PC-3 (cell line): ENCODE results near the gene PRM1. TPM values are rescaled to one million over a fixed set of nuclear protein-coding genes. Genes with fewer than 3 reads are reported as not detected.

ENCODE experiments used
- ATAC-seq: fragments of 200-7000 bp; cut with Tn5 transposase; 2 replicates; pipeline ENCODE4 v1.9.1; 2020; ENCODE audit warnings: mild to moderate bottlenecking, moderate library complexity
- BruUV-seq: library from RNA; stranded (reverse); fragments of 400-500 nt; replicated peaks from 2 replicates; lab custom pipeline; 2021; lab: Mats Ljungman, UMichigan
- CTCF ChIA-PET: fragments of 300-600 bp; sonication (Branson Sonifier 250); formaldehyde crosslinking; loops from one replicate; lab custom pipeline; 2022; ENCODE audit warnings: antibody characterized with exemption; lab: Charles Lee
- POLR2A ChIA-PET: fragments of 300-600 bp; sonication (Branson Sonifier 250); formaldehyde crosslinking; loops from one replicate; lab custom pipeline; 2022; ENCODE audit warnings: antibody characterized with exemption; ENCODE audit not compliant: unreplicated experiment; lab: Charles Lee
- DNase-seq: peaks from one replicate; pipeline ENCODE4 v3.0.0-alpha.2; 2015
- H2AFZ ChIP-seq: fragments of 300-600 bp; sonication (generic); 2 replicates; pipeline ENCODE4 v1.6.0; 2016; ENCODE audit warnings: antibody characterized with exemption, low read length
- H3F3A ChIP-seq: fragments of 300-600 bp; sonication (generic); one replicate; pipeline ENCODE4 v1.6.0; 2017; ENCODE audit warnings: antibody characterized with exemption, low read length, control low read depth, mild to moderate bottlenecking; ENCODE audit not compliant: unreplicated experiment
- H3K27ac ChIP-seq: fragments of 300-600 bp; sonication (generic); 2 replicates; pipeline ENCODE4 v1.5.1; 2016; ENCODE audit warnings: mild to moderate bottlenecking, low read length
- H3K27me3 ChIP-seq: fragments of 300-600 bp; sonication (generic); 2 replicates; pipeline ENCODE4 v1.6.1; 2016; ENCODE audit warnings: low read length, mixed read lengths
- H3K36me3 ChIP-seq: fragments of 300-600 bp; sonication (generic); 2 replicates; pipeline ENCODE4 v1.6.1; 2016; ENCODE audit warnings: low read depth, mixed run types, low read length, mixed read lengths
- H3K4me1 ChIP-seq: fragments of 300-600 bp; sonication (generic); 2 replicates; pipeline ENCODE4 v1.5.1; 2016; ENCODE audit warnings: low read length; ENCODE audit not compliant: insufficient read depth
- H3K4me2 ChIP-seq: fragments of 300-600 bp; sonication (generic); 2 replicates; pipeline ENCODE4 v1.6.0; 2016; ENCODE audit warnings: low read length
- H3K4me3 ChIP-seq: fragments of 300-600 bp; sonication (generic); 2 replicates; pipeline ENCODE4 v1.5.1; 2016; ENCODE audit warnings: mild to moderate bottlenecking, low read length, mixed read lengths
- H3K79me2 ChIP-seq: fragments of 300-600 bp; sonication (generic); 2 replicates; pipeline ENCODE4 v1.6.1; 2017; ENCODE audit warnings: low read length, mixed read lengths
- H3K9ac ChIP-seq: fragments of 300-600 bp; sonication (generic); 2 replicates; pipeline ENCODE4 v1.6.0; 2016; ENCODE audit warnings: mild to moderate bottlenecking, low read length
- H3K9me2 ChIP-seq: fragments of 300-600 bp; sonication (generic); replicated peaks from 2 replicates; pipeline ENCODE4 v1.6.1; 2016; ENCODE audit warnings: mixed run types, low read length, mixed read lengths
- H3K9me3 ChIP-seq: fragments of 300-600 bp; sonication (generic); 2 replicates; pipeline ENCODE4 v1.6.1; 2016; ENCODE audit warnings: low read length, mixed read lengths
- H4K20me1 ChIP-seq: fragments of 300-600 bp; sonication (generic); 2 replicates; pipeline ENCODE4 v1.6.1; 2016; ENCODE audit warnings: low read length, mixed read lengths
- CTCF ChIP-seq: fragments of 300-600 bp; sonication (generic); conservative IDR thresholded peaks from 2 replicates; pipeline ENCODE4 v1.5.1; 2017; ENCODE audit warnings: antibody characterized with exemption, low read depth, mild to moderate bottlenecking, low read length
- EZH2 ChIP-seq: fragments of 300-600 bp; sonication (generic); IDR thresholded peaks from one replicate; pipeline ENCODE4 v1.6.1; 2017; ENCODE audit warnings: antibody characterized with exemption, mild to moderate bottlenecking, low read length; ENCODE audit not compliant: unreplicated experiment
- EZH2phosphoT487 ChIP-seq: fragments of 300-600 bp; sonication (generic); IDR thresholded peaks from 2 replicates; pipeline ENCODE4 v1.6.1; 2018; ENCODE audit warnings: mild to moderate bottlenecking, antibody characterized with exemption, low read length, borderline replicate concordance
- intact Hi-C: fragments of 100-400 bp; cut with micrococcal nuclease; formaldehyde crosslinking; loops from 2 replicates; pipeline ENCODE4 v1.9.0; 2023
- total RNA-seq: library from RNA; depleted of rRNA; stranded (reverse); fragments of >200 nt; gene quantifications from 2 replicates; pipeline ENCODE4 v1.2.3, GENCODE V29; 2014

The PRM1 gene
- total RNA-seq, 1 experiment from 2014 or later: not detected

DNA sequence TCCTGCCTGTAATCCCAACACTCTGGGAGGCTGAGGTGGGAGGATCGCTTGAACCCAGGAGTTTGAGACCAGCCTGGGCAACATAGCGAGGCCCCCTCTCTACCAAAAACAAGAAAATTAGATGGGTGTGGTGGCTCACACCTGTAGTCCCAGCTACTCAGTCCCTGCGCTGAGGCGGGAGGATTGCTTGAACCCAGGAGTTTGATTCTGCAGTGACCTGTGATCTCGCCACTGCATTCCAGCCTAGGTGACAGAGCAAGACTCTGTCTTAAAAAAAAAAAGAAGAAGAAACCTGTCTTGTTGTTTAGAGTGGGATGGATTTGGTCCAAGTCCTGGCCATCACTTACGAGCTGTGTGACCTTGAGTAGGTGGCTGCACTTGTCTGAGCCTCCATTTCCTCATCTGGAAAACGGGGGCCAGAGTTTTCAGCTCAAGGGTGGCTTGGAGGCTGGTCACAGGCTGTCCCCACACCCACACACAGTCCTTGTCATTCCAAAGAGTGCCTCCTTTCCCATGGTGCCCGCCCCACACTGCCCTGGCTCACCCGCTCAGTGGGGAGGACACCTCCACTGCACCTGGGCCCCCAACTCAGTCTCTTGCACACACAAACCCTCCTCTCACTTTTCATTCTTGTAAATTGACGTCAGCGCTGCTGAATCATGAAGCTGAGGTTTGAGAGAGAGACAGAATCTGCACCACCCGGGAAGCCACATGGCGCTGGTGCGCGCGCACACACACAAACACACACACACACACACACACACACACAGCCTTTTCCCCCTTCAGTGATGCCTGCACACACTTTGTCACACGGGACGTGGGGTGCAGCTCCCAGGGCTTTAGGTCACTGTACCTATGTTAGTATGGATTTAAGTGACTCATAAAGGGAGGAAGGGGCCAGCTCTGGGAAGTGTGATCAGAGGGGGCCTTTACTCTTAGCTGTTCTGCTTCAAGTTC lies 29.3 kb downstream of the PRM1 start:
- CTCF ChIA-PET: no interaction called here
- H3K9me2 ChIP-seq: no peaks in the 10 kb centered on the region

GRCh38 chr16:11250786-11251524 lies 30.2 kb downstream of the PRM1 start:
- Histone ChIP-seq H3F3A (no peaks in the 10 kb centered on the region), H2AFZ (no peak overlapping the region), H3K27ac (no peak overlapping the region), H3K4me1 (peaks cover 17% of the 10 kb centered on the region), H3K4me2 (no peak overlapping the region), H3K79me2 (peaks cover 26% of the 10 kb centered on the region), H3K9ac (no peak overlapping the region), H3K9me2 (no peaks in the 10 kb centered on the region), H4K20me1 (peaks cover 22% of the 10 kb centered on the region), H3K36me3 (no peaks in the 10 kb centered on the region), H3K9me3 (no peaks in the 10 kb centered on the region), H3K4me3 (no peak overlapping the region), H3K27me3 (no peaks in the 10 kb centered on the region)
- DNase-seq: no peak
- POLR2A ChIA-PET: no interaction called here
- no peak for ATAC-seq
- TF ChIP-seq CTCF (no peak), EZH2phosphoT487 (no peak), EZH2 (no peak)
- intact Hi-C loops: loop anchor here (10.0 kb wide), 1 partner anchor 116 kb away; no protein-coding TSS in a partner anchor
- CTCF ChIA-PET: no interaction called here
- no TSS peak for BruUV-seq

More for the DNA sequence above, 29.3 kb downstream of the PRM1 start:
- Histone ChIP-seq H3K79me2 (peaks cover 26% of the 10 kb centered on the region), H3K4me1 (peaks cover 18% of the 10 kb centered on the region), H3K27me3 (no peaks in the 10 kb centered on the region), H3K4me3 (no peak overlapping the region), H3F3A (no peaks in the 10 kb centered on the region), H3K9ac (no peak overlapping the region), H2AFZ (no peak overlapping the region), H4K20me1 (peaks cover 22% of the 10 kb centered on the region), H3K27ac (no peak overlapping the region), H3K4me2 (no peak overlapping the region), H3K9me3 (no peaks in the 10 kb centered on the region), H3K36me3 (no peaks in the 10 kb centered on the region)
- no TSS peak for BruUV-seq
- intact Hi-C loops: loop anchor here (10.0 kb wide), 1 partner anchor 117 kb away; no protein-coding TSS in a partner anchor
- DNase-seq (no peak), ATAC-seq (no peak)
- POLR2A ChIA-PET: no interaction called here
- TF ChIP-seq EZH2phosphoT487: no peak
- TF ChIP-seq CTCF: no peak
- TF ChIP-seq EZH2: no peak
